ENCODE measurements around the gene FREY1. TPM values are rescaled to one million over a fixed set of nuclear protein-coding genes. Genes with fewer than 3 reads are reported as not detected.

Gene FREY1
- total and polyA plus RNA-seq, 9 of the 15 experiments (the other 6 are each of a cell fraction or from before 2014, with no cell fraction given), result 0.25 to 1.5 (median 1.1) TPM; not detected in 5

DNA sequence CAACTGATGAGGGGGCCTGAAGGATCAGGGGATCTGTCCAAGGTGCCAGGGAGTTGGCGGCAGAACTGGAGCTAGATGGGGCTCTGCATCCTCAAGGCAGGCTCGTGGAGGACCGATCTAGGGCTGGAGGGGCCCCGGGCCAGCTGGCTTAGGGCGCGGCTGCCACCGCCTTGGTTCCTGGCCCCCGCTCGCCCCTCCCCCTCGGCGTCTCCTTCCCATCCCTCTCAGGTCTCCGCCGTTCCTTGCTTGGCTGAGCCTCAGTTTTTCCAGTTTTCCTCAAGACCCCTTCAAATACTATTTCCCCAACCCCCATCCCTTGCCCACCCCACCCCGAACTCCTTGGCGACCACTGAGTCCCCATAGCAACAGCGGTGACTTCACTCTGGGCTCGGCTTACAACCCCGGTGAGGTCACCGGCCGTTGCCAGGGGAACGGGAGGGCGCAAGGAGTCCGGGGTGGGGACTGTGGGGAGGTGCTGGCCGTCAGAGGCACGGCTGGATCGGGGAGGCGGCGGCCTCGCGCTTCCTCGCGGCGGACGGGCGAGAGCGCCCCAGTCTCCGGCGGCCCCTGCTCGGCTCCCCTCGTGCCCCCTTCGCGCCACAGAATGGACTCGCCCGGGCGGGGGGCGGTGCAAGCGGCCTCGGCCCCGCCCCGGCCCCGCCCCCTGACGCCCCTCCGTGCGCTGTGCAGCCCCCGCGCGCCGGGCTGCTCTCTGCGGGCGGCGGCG, 7.5 kb downstream of the FREY1 start (continued):
- TF ChIP-seq, protein P1, sequence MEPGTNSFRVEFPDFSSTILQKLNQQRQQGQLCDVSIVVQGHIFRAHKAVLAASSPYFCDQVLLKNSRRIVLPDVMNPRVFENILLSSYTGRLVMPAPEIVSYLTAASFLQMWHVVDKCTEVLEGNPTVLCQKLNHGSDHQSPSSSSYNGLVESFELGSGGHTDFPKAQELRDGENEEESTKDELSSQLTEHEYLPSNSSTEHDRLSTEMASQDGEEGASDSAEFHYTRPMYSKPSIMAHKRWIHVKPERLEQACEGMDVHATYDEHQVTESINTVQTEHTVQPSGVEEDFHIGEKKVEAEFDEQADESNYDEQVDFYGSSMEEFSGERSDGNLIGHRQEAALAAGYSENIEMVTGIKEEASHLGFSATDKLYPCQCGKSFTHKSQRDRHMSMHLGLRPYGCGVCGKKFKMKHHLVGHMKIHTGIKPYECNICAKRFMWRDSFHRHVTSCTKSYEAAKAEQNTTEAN (CRISPR knock-in tag; IDR thresholded peaks at IDR 0.05), result 0 out of 2 replicates have a peak, but pooled peaks have one; percentile 51
- peak; percentile 78; the same call in 1 of the 2 replicates for TF ChIP-seq SREBF1 (IDR thresholded peaks at IDR 0.05; ENCODE audit: borderline replicate concordance, low read depth, low read length)
- no peak for TF ChIP-seq PHB (CRISPR knock-in tag; IDR thresholded peaks at IDR 0.05)
- TF ChIP-seq EHMT2 (IDR thresholded peaks at IDR 0.05), result peak; percentile 94
- TF ChIP-seq ZNF77 (CRISPR knock-in tag; IDR thresholded peaks at IDR 0.05), result no peak
- TF ChIP-seq, protein P2, sequence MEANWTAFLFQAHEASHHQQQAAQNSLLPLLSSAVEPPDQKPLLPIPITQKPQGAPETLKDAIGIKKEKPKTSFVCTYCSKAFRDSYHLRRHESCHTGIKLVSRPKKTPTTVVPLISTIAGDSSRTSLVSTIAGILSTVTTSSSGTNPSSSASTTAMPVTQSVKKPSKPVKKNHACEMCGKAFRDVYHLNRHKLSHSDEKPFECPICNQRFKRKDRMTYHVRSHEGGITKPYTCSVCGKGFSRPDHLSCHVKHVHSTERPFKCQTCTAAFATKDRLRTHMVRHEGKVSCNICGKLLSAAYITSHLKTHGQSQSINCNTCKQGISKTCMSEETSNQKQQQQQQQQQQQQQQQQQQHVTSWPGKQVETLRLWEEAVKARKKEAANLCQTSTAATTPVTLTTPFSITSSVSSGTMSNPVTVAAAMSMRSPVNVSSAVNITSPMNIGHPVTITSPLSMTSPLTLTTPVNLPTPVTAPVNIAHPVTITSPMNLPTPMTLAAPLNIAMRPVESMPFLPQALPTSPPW (CRISPR knock-in tag; IDR thresholded peaks at IDR 0.05), result peak; percentile 63
- TF ChIP-seq, protein P3, sequence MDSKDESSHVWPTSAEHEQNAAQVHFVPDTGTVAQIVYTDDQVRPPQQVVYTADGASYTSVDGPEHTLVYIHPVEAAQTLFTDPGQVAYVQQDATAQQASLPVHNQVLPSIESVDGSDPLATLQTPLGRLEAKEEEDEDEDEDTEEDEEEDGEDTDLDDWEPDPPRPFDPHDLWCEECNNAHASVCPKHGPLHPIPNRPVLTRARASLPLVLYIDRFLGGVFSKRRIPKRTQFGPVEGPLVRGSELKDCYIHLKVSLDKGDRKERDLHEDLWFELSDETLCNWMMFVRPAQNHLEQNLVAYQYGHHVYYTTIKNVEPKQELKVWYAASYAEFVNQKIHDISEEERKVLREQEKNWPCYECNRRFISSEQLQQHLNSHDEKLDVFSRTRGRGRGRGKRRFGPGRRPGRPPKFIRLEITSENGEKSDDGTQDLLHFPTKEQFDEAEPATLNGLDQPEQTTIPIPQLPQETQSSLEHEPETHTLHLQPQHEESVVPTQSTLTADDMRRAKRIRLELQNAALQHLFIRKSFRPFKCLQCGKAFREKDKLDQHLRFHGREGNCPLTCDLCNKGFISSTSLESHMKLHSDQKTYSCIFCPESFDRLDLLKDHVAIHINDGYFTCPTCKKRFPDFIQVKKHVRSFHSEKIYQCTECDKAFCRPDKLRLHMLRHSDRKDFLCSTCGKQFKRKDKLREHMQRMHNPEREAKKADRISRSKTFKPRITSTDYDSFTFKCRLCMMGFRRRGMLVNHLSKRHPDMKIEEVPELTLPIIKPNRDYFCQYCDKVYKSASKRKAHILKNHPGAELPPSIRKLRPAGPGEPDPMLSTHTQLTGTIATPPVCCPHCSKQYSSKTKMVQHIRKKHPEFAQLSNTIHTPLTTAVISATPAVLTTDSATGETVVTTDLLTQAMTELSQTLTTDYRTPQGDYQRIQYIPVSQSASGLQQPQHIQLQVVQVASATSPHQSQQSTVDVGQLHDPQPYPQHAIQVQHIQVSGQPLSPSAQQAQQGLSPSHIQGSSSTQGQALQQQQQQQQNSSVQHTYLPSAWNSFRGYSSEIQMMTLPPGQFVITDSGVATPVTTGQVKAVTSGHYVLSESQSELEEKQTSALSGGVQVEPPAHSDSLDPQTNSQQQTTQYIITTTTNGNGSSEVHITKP (IDR thresholded peaks at IDR 0.05; ENCODE audit: partially characterized antibody), result peak; percentile 99
- no peak for TF ChIP-seq ZNF282 (CRISPR knock-in tag; IDR thresholded peaks at IDR 0.05)
- TF ChIP-seq, protein P4, sequence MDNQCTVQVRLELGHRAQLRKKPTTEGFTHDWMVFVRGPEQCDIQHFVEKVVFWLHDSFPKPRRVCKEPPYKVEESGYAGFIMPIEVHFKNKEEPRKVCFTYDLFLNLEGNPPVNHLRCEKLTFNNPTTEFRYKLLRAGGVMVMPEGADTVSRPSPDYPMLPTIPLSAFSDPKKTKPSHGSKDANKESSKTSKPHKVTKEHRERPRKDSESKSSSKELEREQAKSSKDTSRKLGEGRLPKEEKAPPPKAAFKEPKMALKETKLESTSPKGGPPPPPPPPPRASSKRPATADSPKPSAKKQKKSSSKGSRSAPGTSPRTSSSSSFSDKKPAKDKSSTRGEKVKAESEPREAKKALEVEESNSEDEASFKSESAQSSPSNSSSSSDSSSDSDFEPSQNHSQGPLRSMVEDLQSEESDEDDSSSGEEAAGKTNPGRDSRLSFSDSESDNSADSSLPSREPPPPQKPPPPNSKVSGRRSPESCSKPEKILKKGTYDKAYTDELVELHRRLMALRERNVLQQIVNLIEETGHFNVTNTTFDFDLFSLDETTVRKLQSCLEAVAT (IDR thresholded peaks at IDR 0.05), result peak in 1 of 2 experiments; percentile 94; a peak in 2 of 4 replicates
- TF ChIP-seq MYNN (IDR thresholded peaks at IDR 0.05), result peak; percentile 91
- TF ChIP-seq MYNN (CRISPR knock-in tag; IDR thresholded peaks at IDR 0.05), result no peak
- 0 out of 2 replicates have a peak, but pooled peaks have one; percentile 26 for TF ChIP-seq NR4A1 (CRISPR knock-in tag; IDR thresholded peaks at IDR 0.05)
- no peak for TF ChIP-seq NR4A1 (tag; IDR thresholded peaks at IDR 0.05)
- peak; percentile 83 for TF ChIP-seq FOXJ2 (tag; IDR thresholded peaks at IDR 0.05)
- TF ChIP-seq CXXC5 (CRISPR knock-in tag; IDR thresholded peaks at IDR 0.05), result peak; percentile 71
- TF ChIP-seq RCOR1 (IDR thresholded peaks at IDR 0.05; ENCODE audit: borderline replicate concordance in 1 of 2, low read depth in 2 of 2, low read length in 2 of 2), result 0 out of 4 replicates have a peak, but pooled peaks of 1 of the 2 experiments have one; percentile 20
- peak; percentile 95 for TF ChIP-seq RB1 (IDR thresholded peaks at IDR 0.05; ENCODE audit: low read depth)
- peak; percentile 90 for TF ChIP-seq MBD2 (IDR thresholded peaks at IDR 0.05; ENCODE audit: borderline replicate concordance, low read depth)
- peak in 1 of 2 experiments; percentile 99; a peak in 2 of 4 replicates for TF ChIP-seq FOXK2 (conservative IDR thresholded peaks at IDR 0.05 in 1 of 2, IDR thresholded peaks at IDR 0.05 in 1 of 2; ENCODE audit: low read depth in 2 of 2)
- no peak for TF ChIP-seq ZNF121 (CRISPR knock-in tag; conservative IDR thresholded peaks at IDR 0.05)
- TF ChIP-seq SIX5 (IDR thresholded peaks at IDR 0.05; ENCODE audit: borderline replicate concordance in 1 of 2, insufficient read depth in 1 of 2, low read depth in 1 of 2, low read length in 2 of 2), result peak; percentile 33 to 38; a peak in 2 of 4 replicates

All from K562 (cell line).